ENCODE measurements around the gene RAB32.

Gene RAB32

DNA sequence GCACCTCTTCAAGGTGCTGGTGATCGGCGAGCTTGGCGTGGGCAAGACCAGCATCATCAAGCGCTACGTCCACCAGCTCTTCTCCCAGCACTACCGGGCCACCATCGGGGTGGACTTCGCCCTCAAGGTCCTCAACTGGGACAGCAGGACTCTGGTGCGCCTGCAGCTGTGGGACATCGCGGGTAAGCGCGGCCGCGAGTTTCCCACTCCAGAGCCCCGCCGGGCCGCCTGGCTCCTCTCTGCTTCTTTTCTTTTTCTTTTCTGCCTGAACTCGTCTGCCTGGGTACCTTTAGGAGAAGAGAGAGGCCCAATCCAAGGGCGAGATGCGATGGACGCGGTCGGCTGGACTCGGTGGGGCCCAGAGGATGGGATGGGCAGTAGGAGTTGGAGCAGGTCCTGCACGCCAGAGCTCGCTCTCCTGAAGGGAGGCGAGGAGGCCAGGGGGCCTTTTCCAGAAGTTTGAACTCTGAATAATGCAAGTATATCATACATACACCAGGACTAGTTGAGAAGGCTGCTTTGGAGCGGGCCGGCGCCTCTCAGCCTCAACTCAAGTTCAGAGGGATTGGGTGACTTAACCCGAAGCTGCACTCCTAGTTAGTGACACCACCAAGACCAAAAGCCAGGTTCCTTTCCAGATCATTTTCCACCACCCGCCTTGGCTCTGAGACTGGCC lies 445 bp downstream of the RAB32 start:
- H3K4me3 ChIP-seq (ENCODE audit: low read depth, low read length), result peak overlapping the region; percentile 88
- TF ChIP-seq, protein P1, sequence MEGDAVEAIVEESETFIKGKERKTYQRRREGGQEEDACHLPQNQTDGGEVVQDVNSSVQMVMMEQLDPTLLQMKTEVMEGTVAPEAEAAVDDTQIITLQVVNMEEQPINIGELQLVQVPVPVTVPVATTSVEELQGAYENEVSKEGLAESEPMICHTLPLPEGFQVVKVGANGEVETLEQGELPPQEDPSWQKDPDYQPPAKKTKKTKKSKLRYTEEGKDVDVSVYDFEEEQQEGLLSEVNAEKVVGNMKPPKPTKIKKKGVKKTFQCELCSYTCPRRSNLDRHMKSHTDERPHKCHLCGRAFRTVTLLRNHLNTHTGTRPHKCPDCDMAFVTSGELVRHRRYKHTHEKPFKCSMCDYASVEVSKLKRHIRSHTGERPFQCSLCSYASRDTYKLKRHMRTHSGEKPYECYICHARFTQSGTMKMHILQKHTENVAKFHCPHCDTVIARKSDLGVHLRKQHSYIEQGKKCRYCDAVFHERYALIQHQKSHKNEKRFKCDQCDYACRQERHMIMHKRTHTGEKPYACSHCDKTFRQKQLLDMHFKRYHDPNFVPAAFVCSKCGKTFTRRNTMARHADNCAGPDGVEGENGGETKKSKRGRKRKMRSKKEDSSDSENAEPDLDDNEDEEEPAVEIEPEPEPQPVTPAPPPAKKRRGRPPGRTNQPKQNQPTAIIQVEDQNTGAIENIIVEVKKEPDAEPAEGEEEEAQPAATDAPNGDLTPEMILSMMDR (conservative IDR thresholded peaks at IDR 0.05; ENCODE audit: low read depth, low read length), result no peak
- peak; percentile 53 for DNase-seq (ENCODE audit: low read depth)

DNA sequence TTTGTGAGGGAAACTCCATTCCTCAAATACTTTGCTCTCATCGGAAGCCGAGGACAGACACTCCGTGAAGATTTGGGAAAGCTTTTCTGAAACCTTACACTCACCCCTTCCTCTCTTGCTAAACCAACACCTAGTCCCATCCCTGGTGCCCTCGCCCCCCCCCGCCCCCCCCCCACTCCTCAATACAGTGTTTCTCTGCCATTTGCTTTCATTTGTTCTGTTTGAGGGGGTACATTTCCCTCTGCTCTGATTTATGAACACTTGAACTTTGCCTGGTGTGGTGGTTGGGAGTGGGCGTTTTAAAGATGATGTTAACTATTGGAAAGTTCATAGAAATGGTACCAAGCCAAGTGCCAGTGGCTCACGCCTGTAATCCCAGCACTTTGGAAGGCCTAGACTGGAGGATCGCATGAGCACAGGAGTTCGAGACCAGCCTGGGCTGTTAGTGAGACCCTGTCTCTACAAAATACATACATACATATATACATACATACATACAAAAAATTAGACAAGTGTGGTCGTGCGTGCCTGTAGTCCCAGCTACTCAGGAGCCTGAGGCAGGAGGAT lies 1.1 kb downstream of the RAB32 start:
- peak overlapping the region; percentile 88 for H3K4me3 ChIP-seq (ENCODE audit: low read depth, low read length)
- TF ChIP-seq, protein P1 (conservative IDR thresholded peaks at IDR 0.05; ENCODE audit: low read depth, low read length), result no peak
- DNase-seq (ENCODE audit: low read depth), result peak; percentile 16

DNA sequence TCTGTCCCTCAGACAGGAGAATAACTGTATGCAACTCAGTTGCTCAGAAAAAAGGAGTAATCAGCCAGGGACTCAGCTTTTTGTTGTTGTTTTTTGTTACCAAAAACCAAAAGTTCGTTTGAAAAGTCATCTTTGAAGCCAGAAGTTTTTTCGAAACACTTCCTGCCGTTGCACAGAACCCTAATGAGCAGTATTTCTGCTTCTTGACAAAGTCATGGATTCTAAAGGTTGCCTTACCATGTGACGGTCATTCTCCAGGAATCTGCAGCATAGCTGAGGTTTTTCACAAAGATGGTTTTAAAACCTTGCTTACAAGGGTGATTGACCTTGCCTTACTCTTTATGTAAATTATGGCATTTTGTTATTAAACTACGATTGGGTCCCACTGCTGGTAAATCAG lies 1.9 kb downstream of the RAB32 start:
- TF ChIP-seq, protein P1 (conservative IDR thresholded peaks at IDR 0.05; ENCODE audit: low read depth, low read length), result no peak
- peak; percentile 83 for DNase-seq (ENCODE audit: low read depth)
- H3K4me3 ChIP-seq (ENCODE audit: low read depth, low read length), result peak overlapping the region; percentile 88

DNA sequence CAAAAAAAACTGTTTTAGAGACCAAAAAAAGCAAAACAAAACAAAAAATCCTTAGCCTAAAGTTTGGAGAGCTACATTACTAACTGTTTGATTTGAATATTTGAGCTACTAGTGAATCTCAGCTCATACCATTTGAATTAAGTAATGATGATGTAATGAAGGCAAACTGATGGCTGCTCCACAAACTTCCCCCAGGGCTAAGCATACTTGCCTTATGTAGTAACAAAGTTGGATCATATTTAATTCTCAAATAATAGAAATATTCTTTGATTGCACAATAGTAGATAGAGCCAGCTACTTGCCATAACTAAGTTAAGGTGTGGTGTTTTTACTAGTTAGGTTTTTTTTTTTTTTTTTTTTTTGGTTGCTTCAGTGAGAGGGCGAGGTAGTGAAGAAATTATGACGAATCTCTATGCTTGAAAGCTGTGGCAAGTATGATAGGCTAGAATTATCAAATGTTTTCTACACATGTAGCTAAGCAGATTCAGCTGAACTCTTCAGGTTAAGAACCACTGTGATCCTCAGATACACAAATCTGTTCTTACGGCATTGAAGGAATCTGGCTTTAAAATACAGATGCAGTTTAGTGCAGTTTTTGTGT lies 2.9 kb downstream of the RAB32 start:
- TF ChIP-seq, protein P1 (conservative IDR thresholded peaks at IDR 0.05; ENCODE audit: low read depth, low read length), result no peak
- DNase-seq (ENCODE audit: low read depth), result peak; percentile 94
- no peak overlapping the region for H3K4me3 ChIP-seq (ENCODE audit: low read depth, low read length)

DNA sequence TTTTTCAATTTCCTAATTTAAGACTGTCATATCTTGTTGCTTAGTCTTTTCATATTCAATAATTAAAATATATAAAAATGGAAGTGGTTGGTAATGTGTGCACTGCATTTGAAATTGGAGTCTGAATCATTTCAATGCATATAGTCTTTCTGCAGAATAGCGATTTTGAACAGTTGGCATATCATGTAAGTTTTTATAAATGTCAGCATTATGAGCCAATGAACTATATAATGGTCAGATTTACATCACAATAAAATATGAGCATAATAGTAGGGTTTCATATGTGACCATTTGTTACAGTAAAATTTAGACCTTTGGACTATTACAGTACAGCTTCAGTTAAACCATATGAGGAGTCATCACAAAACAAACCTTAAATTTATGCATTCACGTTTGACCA lies 4.3 kb downstream of the RAB32 start:
- H3K4me3 ChIP-seq (ENCODE audit: low read depth, low read length), result no peak overlapping the region
- TF ChIP-seq, protein P1 (conservative IDR thresholded peaks at IDR 0.05; ENCODE audit: low read depth, low read length), result no peak
- no peak for DNase-seq (ENCODE audit: low read depth)

GRCh38 chr6:146548898-146549374 lies 5.3 kb downstream of the RAB32 start:
- no peak overlapping the region for H3K4me3 ChIP-seq (ENCODE audit: low read depth, low read length)
- DNase-seq (ENCODE audit: low read depth), result no peak

More at GRCh38 chr6:146548898-146549374, 5.3 kb downstream of the RAB32 start:
- TF ChIP-seq, protein P1 (conservative IDR thresholded peaks at IDR 0.05; ENCODE audit: low read depth, low read length), result no peak
